ENCODE measurements around the gene ATP8A2. TPM values are rescaled to one million over a fixed set of nuclear protein-coding genes. Genes with fewer than 3 reads are reported as not detected.

The ATP8A2 gene
- total RNA-seq, 1 donor from 2014 or later, result 39.1 TPM

DNA sequence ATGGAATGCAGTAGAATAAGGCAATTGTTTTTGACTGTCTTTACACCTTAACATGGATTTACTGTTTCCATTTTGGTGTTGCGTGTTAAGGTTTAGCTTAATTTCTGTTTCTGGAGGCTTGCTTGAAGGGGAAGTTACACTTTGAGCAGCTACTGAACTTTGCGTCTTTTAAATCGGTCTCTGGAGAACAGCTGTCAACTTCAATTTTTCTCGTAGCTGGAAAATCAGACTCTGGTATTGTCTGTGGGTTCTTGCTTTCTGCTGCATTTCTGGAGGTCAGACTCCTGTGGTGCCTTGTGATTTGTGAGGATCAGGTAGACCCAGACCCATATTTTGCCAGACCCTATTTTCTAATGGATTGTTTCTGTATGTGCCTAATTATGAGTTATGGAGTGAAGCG is 146.7 kb downstream of the ATP8A2 start:
- Mint-ChIP-seq H3K27me3 (ENCODE audit: low read depth) (no peaks in the 10 kb centered on the region), H3K36me3 (peaks cover 14% of the 10 kb centered on the region), H3K4me3 (no peak overlapping the region), H3K27ac (no peak overlapping the region), H3K9me3 (peaks cover 23% of the 10 kb centered on the region), H3K4me1 (peaks cover 2% of the 10 kb centered on the region)
- no peak for TF ChIP-seq CTCF (IDR thresholded peaks at IDR 0.05; ENCODE audit: unreplicated experiment)
- DNase-seq (ENCODE audit: low spot score in 2 of 2, unreplicated experiment in 2 of 2), result no peak

GRCh38 chr13:25525884-25526283 is 154.1 kb downstream of the ATP8A2 start:
- Mint-ChIP-seq H3K4me1 (no peaks in the 10 kb centered on the region), H3K36me3 (peaks cover 34% of the 10 kb centered on the region), H3K27me3 (ENCODE audit: low read depth) (no peaks in the 10 kb centered on the region), H3K27ac (no peak overlapping the region), H3K9me3 (peaks cover 50% of the 10 kb centered on the region), H3K4me3 (no peak overlapping the region)
- DNase-seq (ENCODE audit: low spot score in 2 of 2, unreplicated experiment in 2 of 2), result no peak
- no peak for TF ChIP-seq CTCF (IDR thresholded peaks at IDR 0.05; ENCODE audit: unreplicated experiment)

- Mint-ChIP-seq H3K4me1 (no peaks in the 10 kb centered on the region), H3K4me3 (no peak overlapping the region), H3K27ac (no peak overlapping the region), H3K27me3 (ENCODE audit: low read depth) (no peaks in the 10 kb centered on the region), H3K36me3 (peaks cover 28% of the 10 kb centered on the region), H3K9me3 (peaks cover 35% of the 10 kb centered on the region)
- no peak for DNase-seq (ENCODE audit: low spot score in 2 of 2, unreplicated experiment in 2 of 2)
- no peak for TF ChIP-seq CTCF (IDR thresholded peaks at IDR 0.05; ENCODE audit: unreplicated experiment)
These were observed 156.5 kb downstream of the ATP8A2 start for GRCh38 chr13:25528266-25528665.

- no peak for DNase-seq (ENCODE audit: low spot score in 2 of 2, unreplicated experiment in 2 of 2)
- Mint-ChIP-seq H3K4me1 (no peaks in the 10 kb centered on the region), H3K27me3 (ENCODE audit: low read depth) (no peaks in the 10 kb centered on the region), H3K36me3 (peaks cover 21% of the 10 kb centered on the region), H3K27ac (no peak overlapping the region), H3K4me3 (no peak overlapping the region), H3K9me3 (peaks cover 24% of the 10 kb centered on the region)
- no peak for TF ChIP-seq CTCF (IDR thresholded peaks at IDR 0.05; ENCODE audit: unreplicated experiment)
These were observed 157.7 kb downstream of the ATP8A2 start for GRCh38 chr13:25529425-25529824.

DNA sequence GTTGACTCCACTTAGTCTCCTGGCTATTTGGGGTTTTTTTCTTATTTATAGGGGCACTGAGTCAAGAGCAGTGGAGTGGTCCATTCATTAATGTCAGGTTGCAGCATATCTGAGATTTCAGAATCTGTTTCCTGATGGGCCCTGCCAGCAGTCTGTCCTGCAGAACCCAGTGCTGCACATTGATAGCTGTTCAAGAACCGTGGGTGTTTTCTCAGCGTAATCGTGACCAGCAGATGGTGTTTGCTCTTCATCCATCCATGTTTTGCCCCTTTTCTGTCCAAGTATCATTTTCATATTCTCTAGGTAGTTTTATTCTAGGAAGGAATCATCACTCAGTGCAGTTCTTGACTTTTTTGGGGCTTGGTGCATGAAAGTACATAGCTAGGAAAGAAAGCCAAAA is 166.5 kb downstream of the ATP8A2 start:
- Mint-ChIP-seq H3K9me3 (no peaks in the 10 kb centered on the region), H3K4me3 (no peak overlapping the region), H3K27me3 (ENCODE audit: low read depth) (no peaks in the 10 kb centered on the region), H3K4me1 (no peaks in the 10 kb centered on the region), H3K27ac (no peak overlapping the region), H3K36me3 (peaks cover 10% of the 10 kb centered on the region)
- TF ChIP-seq CTCF (IDR thresholded peaks at IDR 0.05; ENCODE audit: unreplicated experiment), result no peak
- no peak for DNase-seq (ENCODE audit: low spot score in 2 of 2, unreplicated experiment in 2 of 2)

Measured in mesothelial cell of epicardium (in vitro differentiated cells).